ENCODE data around the gene TMEM94. TPM values are rescaled to one million over a fixed set of nuclear protein-coding genes. Genes with fewer than 3 reads are reported as not detected.

Gene TMEM94
- total and polyA plus RNA-seq, 2 of the 13 experiments (the other 11 are each of a cell fraction or from before 2014, with no cell fraction given) = 32.6 to 134 TPM

DNA sequence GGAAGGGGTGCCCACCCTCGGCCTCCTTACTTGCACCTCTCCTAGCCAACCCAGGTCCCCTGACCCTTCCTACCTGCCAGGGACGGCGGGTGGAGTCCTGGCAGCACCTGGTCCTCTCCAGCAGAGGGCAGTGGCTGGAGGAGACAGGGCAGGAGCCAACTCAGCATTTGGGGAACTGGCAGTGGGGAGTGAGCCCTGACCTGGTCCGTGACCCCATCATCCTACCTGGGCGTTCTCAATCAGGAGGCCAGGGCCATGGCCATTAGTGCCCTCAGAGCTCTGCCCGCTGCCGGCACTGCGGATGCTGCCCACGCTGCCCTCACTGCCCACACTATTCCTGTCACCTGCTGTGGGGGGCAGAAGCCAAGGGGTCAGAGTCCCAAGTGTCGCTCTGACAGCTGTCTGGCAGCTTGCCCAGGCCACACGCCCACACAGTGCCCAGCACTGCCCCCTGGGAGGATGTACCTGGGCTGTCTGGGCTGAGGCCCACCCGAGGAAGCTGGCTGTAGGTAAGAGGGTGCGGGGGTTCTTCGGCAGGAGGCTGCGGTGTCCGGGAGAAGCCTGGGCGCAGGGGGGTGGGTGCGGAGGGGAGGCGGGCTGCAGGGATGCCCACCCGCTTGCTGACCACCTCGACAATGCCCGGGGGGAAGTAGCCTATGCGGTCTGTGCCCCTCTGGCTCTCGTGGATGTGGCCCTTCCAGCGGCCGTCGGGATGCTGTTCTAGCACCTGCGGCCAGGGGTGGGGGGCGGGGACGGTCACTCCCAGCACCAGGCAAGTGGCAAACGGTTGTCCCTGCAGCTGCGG lies 48.1 kb downstream of the TMEM94 start (continued):
- TF ChIP-seq, protein P1, sequence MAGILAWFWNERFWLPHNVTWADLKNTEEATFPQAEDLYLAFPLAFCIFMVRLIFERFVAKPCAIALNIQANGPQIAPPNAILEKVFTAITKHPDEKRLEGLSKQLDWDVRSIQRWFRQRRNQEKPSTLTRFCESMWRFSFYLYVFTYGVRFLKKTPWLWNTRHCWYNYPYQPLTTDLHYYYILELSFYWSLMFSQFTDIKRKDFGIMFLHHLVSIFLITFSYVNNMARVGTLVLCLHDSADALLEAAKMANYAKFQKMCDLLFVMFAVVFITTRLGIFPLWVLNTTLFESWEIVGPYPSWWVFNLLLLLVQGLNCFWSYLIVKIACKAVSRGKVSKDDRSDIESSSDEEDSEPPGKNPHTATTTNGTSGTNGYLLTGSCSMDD (CRISPR knock-in tag; IDR thresholded peaks at IDR 0.05) = no peak
- no peak for TF ChIP-seq HOXA5 (CRISPR knock-in tag; IDR thresholded peaks at IDR 0.05)
- TF ChIP-seq ZKSCAN8 (CRISPR knock-in tag; IDR thresholded peaks at IDR 0.05; ENCODE audit: borderline replicate concordance) = no peak
- no peak for TF ChIP-seq ZBTB42 (CRISPR knock-in tag; IDR thresholded peaks at IDR 0.05)
- TF ChIP-seq, protein P2, sequence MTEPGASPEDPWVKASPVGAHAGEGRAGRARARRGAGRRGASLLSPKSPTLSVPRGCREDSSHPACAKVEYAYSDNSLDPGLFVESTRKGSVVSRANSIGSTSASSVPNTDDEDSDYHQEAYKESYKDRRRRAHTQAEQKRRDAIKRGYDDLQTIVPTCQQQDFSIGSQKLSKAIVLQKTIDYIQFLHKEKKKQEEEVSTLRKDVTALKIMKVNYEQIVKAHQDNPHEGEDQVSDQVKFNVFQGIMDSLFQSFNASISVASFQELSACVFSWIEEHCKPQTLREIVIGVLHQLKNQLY (CRISPR knock-in tag; IDR thresholded peaks at IDR 0.05) = no peak
- TF ChIP-seq ZNF569 (CRISPR knock-in tag; IDR thresholded peaks at IDR 0.05; ENCODE audit: borderline replicate concordance) = no peak
- no peak for TF ChIP-seq MZF1 (CRISPR knock-in tag; IDR thresholded peaks at IDR 0.05; ENCODE audit: borderline replicate concordance)
- no peak for TF ChIP-seq ZFY (CRISPR knock-in tag; IDR thresholded peaks at IDR 0.05)
- TF ChIP-seq, protein P3, sequence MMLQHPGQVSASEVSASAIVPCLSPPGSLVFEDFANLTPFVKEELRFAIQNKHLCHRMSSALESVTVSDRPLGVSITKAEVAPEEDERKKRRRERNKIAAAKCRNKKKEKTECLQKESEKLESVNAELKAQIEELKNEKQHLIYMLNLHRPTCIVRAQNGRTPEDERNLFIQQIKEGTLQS (CRISPR knock-in tag; IDR thresholded peaks at IDR 0.05) = no peak
- TF ChIP-seq, protein P4, sequence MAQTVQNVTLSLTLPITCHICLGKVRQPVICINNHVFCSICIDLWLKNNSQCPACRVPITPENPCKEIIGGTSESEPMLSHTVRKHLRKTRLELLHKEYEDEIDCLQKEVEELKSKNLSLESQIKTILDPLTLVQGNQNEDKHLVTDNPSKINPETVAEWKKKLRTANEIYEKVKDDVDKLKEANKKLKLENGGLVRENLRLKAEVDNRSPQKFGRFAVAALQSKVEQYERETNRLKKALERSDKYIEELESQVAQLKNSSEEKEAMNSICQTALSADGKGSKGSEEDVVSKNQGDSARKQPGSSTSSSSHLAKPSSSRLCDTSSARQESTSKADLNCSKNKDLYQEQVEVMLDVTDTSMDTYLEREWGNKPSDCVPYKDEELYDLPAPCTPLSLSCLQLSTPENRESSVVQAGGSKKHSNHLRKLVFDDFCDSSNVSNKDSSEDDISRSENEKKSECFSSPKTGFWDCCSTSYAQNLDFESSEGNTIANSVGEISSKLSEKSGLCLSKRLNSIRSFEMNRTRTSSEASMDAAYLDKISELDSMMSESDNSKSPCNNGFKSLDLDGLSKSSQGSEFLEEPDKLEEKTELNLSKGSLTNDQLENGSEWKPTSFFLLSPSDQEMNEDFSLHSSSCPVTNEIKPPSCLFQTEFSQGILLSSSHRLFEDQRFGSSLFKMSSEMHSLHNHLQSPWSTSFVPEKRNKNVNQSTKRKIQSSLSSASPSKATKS (CRISPR knock-in tag; IDR thresholded peaks at IDR 0.05) = no peak
- TF ChIP-seq, protein P5, sequence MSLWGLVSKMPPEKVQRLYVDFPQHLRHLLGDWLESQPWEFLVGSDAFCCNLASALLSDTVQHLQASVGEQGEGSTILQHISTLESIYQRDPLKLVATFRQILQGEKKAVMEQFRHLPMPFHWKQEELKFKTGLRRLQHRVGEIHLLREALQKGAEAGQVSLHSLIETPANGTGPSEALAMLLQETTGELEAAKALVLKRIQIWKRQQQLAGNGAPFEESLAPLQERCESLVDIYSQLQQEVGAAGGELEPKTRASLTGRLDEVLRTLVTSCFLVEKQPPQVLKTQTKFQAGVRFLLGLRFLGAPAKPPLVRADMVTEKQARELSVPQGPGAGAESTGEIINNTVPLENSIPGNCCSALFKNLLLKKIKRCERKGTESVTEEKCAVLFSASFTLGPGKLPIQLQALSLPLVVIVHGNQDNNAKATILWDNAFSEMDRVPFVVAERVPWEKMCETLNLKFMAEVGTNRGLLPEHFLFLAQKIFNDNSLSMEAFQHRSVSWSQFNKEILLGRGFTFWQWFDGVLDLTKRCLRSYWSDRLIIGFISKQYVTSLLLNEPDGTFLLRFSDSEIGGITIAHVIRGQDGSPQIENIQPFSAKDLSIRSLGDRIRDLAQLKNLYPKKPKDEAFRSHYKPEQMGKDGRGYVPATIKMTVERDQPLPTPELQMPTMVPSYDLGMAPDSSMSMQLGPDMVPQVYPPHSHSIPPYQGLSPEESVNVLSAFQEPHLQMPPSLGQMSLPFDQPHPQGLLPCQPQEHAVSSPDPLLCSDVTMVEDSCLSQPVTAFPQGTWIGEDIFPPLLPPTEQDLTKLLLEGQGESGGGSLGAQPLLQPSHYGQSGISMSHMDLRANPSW (CRISPR knock-in tag; IDR thresholded peaks at IDR 0.05; ENCODE audit: borderline replicate concordance) = no peak
- TF ChIP-seq PRPF4 (IDR thresholded peaks at IDR 0.05; ENCODE audit: low read depth, low read length, poor library complexity, severe bottlenecking) = no peak
- TF ChIP-seq JUND (CRISPR knock-in tag; IDR thresholded peaks at IDR 0.05) = no peak
- no peak for TF ChIP-seq ZNF563 (CRISPR knock-in tag; IDR thresholded peaks at IDR 0.05)
- TF ChIP-seq, protein P6, sequence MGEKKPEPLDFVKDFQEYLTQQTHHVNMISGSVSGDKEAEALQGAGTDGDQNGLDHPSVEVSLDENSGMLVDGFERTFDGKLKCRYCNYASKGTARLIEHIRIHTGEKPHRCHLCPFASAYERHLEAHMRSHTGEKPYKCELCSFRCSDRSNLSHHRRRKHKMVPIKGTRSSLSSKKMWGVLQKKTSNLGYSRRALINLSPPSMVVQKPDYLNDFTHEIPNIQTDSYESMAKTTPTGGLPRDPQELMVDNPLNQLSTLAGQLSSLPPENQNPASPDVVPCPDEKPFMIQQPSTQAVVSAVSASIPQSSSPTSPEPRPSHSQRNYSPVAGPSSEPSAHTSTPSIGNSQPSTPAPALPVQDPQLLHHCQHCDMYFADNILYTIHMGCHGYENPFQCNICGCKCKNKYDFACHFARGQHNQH (CRISPR knock-in tag; IDR thresholded peaks at IDR 0.05) = 0 out of 2 replicates have a peak, but pooled peaks have one; percentile 50
- TF ChIP-seq SP4 (CRISPR knock-in tag; IDR thresholded peaks at IDR 0.05) = no peak
- TF ChIP-seq U2AF1 (optimal IDR thresholded peaks at IDR 0.05; ENCODE audit: low read depth, low read length) = no peak
- TF ChIP-seq, protein P7, sequence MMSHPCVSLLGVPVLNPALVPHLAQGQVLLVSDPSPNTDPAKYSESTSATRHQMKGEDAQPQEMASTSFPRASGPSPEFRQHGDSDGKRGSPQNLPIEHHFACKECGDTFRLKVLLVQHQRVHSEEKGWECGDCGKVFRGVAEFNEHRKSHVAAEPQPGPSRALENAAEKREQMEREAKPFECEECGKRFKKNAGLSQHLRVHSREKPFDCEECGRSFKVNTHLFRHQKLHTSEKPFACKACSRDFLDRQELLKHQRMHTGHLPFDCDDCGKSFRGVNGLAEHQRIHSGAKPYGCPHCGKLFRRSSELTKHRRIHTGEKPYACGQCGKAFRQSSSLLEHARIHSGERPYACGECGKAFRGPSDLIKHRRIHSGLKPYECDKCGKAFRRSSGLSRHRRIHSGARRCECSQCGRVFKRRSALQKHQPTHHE (CRISPR knock-in tag; IDR thresholded peaks at IDR 0.05; ENCODE audit: borderline replicate concordance) = no peak
- TF ChIP-seq TCF7L2 (IDR thresholded peaks at IDR 0.05; ENCODE audit: low read depth, low read length) = no peak
- no peak for TF ChIP-seq XBP1 (CRISPR knock-in tag; IDR thresholded peaks at IDR 0.05)

Measured in HepG2 (cell line).